Adrenal gland (tissue), 5 donors: ENCODE data around the gene NPAS3.

ENCODE experiments used
- POLR2A ChIP-seq, 2 donors: fragments of 450-650 bp; IDR thresholded peaks; one replicate each; pipeline ENCODE4 v1.6.1; 2017; ENCODE audit warnings: antibody characterized with exemption in 2 of 2, mild to moderate bottlenecking in 2 of 2, moderate library complexity in 1 of 2
- TF ChIP-seq, protein P1 (sequence below), 6 experiments: fragments of 450-650 bp in 4 of 6; fragments of 200-600 bp in 2 of 6; sonication (generic) in 1 of 6; IDR thresholded peaks; 1 replicate in 5 of 6; 2 replicates in 1 of 6; pipeline versions ENCODE4 v1.5.1 to v1.8.0; 2016 to 2021; ENCODE audit warnings: antibody characterized with exemption in 6 of 6, mild to moderate bottlenecking in 2 of 6, moderate library complexity in 1 of 6
- donor health status: DM: no; HTN: no; CAD: no.

DNA sequence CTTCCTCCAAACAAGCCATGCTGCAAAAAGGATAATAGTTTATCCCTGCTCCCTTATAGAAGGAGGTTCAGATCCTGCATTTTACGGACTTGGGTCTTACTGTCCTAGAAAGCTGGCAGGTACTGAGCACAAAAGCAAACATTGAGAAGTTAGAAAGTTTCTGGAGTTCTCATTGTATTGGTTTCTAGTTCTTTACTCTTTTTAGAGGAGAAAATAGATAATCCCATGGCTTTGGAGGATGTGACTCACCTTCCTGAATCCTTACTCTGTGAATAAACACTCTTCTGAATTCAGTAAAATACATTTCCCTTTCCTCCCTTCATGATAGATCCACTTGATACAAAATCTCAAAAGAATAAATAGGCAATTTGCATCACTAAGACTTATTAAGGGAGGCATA is 188.9 kb downstream of the NPAS3 start:
- TF ChIP-seq POLR2A (IDR thresholded peaks at IDR 0.05): no peak
- TF ChIP-seq, protein P1, sequence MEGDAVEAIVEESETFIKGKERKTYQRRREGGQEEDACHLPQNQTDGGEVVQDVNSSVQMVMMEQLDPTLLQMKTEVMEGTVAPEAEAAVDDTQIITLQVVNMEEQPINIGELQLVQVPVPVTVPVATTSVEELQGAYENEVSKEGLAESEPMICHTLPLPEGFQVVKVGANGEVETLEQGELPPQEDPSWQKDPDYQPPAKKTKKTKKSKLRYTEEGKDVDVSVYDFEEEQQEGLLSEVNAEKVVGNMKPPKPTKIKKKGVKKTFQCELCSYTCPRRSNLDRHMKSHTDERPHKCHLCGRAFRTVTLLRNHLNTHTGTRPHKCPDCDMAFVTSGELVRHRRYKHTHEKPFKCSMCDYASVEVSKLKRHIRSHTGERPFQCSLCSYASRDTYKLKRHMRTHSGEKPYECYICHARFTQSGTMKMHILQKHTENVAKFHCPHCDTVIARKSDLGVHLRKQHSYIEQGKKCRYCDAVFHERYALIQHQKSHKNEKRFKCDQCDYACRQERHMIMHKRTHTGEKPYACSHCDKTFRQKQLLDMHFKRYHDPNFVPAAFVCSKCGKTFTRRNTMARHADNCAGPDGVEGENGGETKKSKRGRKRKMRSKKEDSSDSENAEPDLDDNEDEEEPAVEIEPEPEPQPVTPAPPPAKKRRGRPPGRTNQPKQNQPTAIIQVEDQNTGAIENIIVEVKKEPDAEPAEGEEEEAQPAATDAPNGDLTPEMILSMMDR (IDR thresholded peaks at IDR 0.05): no peak
